ENCODE measurements around the gene RRP9.
A peak's percentile ranks its signal among the peaks of the same experiment; 100 is the strongest.

The RRP9 gene

DNA sequence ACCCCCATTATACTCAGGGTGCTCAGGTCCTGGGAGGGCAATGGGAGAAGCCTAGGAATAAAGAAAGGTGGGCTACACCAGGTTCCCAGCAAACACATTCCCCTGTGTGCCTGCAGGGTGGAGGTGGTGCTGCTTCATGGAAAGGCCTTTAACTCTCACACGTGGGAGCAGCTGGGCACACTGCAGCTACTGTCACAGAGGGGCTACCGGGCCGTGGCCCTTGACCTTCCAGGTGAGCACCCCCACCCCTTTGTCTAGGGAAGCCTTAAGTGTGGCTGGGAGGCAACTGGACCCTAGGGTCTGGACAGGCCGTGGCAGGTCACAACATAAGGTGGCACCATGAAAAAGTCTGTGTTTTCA, 36.4 kb upstream of the RRP9 start:
- no peak overlapping the region for H3K4me3 ChIP-seq (ENCODE audit: low read depth, low read length)
- no peak for DNase-seq (ENCODE audit: low read depth)
- no peak for TF ChIP-seq POLR2A (IDR thresholded peaks at IDR 0.05; ENCODE audit: extremely low read depth, insufficient read length)
- TF ChIP-seq, protein P1, sequence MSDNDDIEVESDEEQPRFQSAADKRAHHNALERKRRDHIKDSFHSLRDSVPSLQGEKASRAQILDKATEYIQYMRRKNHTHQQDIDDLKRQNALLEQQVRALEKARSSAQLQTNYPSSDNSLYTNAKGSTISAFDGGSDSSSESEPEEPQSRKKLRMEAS (IDR thresholded peaks at IDR 0.05; ENCODE audit: low read depth, low read length), result no peak
- TF ChIP-seq MYC (IDR thresholded peaks at IDR 0.05; ENCODE audit: low read depth, low read length), result no peak
- TF ChIP-seq, protein P2, sequence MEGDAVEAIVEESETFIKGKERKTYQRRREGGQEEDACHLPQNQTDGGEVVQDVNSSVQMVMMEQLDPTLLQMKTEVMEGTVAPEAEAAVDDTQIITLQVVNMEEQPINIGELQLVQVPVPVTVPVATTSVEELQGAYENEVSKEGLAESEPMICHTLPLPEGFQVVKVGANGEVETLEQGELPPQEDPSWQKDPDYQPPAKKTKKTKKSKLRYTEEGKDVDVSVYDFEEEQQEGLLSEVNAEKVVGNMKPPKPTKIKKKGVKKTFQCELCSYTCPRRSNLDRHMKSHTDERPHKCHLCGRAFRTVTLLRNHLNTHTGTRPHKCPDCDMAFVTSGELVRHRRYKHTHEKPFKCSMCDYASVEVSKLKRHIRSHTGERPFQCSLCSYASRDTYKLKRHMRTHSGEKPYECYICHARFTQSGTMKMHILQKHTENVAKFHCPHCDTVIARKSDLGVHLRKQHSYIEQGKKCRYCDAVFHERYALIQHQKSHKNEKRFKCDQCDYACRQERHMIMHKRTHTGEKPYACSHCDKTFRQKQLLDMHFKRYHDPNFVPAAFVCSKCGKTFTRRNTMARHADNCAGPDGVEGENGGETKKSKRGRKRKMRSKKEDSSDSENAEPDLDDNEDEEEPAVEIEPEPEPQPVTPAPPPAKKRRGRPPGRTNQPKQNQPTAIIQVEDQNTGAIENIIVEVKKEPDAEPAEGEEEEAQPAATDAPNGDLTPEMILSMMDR (IDR thresholded peaks at IDR 0.05; ENCODE audit: low read depth, low read length), result no peak

DNA sequence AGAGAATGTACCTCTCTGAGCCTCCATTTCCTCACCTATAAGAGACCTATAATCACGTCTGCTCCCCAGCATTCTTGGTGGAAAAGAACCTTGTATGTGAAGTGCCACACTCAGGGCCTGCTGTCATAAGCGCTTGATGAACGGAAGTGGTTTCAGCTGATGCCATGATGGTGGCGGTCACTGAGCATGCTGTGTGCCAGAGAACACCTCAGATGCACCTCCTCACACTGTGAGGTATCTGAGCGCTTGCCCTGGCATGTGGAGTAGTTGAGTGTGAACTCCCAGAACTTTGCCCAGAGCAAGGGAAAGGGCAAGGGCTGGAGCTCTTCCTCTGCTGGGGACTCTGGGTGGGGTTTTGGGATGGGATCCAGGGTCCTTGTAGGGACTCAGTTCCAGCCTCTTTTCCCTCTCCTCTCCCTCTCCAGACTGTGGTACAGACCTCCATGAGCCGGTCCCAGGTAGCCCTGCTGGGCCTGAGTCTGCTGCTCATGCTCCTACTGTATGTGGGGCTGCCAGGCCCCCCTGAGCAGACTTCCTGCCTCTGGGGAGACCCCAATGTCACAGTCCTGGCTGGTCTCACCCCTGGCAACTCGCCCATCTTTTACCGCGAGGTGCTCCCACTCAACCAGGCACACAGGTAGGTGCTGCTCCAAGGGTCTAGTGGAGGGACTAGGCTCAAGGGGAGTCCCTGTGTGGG, 35.9 kb upstream of the RRP9 start:
- no peak overlapping the region for H3K4me3 ChIP-seq (ENCODE audit: low read depth, low read length)
- TF ChIP-seq POLR2A (IDR thresholded peaks at IDR 0.05; ENCODE audit: extremely low read depth, insufficient read length) (no peak), MYC (IDR thresholded peaks at IDR 0.05; ENCODE audit: low read depth, low read length) (no peak)
- TF ChIP-seq, protein P1 (IDR thresholded peaks at IDR 0.05; ENCODE audit: low read depth, low read length), result no peak
- TF ChIP-seq, protein P2 (IDR thresholded peaks at IDR 0.05; ENCODE audit: low read depth, low read length), result no peak
- DNase-seq (ENCODE audit: low read depth), result no peak

DNA sequence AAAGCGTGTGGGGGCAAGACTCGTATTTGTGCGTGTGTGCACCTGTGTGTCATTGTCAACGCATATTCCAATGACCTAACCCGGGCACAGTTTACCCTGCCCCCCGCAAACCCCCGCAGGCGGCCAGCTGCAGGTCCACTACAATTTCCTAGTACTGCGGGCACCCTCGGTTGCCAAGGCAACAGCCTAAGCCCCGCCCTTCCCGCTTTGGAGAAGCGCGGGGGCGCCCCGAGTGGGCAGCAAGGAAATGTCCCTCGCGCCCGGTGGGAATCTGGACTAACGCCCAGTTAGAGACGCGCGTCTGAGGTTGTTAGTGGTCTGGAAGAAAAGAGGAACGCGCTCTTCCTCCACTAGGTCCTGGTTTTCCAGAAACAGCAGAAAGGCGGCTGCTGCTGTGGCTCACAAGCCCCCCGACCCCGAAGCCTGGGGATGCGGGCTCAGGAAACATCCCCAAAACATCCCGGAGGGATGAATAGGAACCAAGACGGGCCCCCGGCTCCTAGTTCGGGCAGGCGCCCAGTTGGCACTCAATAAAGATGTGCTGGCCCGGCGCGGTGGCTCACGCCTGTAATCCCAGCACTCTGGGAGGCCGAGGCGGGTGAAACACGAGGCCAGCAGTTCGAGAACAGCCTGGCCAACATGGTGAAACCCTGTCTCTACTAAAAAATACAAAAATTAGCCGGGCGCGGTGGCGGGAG, 34.3 kb upstream of the RRP9 start:
- TF ChIP-seq, protein P2 (IDR thresholded peaks at IDR 0.05; ENCODE audit: low read depth, low read length), result peak; percentile 14
- TF ChIP-seq, protein P1 (IDR thresholded peaks at IDR 0.05; ENCODE audit: low read depth, low read length), result no peak
- TF ChIP-seq MYC (IDR thresholded peaks at IDR 0.05; ENCODE audit: low read depth, low read length) (no peak), POLR2A (IDR thresholded peaks at IDR 0.05; ENCODE audit: extremely low read depth, insufficient read length) (no peak)
- H3K4me3 ChIP-seq (ENCODE audit: low read depth, low read length), result peak overlapping the region; percentile 84
- DNase-seq (ENCODE audit: low read depth), result peak; percentile 50

DNA sequence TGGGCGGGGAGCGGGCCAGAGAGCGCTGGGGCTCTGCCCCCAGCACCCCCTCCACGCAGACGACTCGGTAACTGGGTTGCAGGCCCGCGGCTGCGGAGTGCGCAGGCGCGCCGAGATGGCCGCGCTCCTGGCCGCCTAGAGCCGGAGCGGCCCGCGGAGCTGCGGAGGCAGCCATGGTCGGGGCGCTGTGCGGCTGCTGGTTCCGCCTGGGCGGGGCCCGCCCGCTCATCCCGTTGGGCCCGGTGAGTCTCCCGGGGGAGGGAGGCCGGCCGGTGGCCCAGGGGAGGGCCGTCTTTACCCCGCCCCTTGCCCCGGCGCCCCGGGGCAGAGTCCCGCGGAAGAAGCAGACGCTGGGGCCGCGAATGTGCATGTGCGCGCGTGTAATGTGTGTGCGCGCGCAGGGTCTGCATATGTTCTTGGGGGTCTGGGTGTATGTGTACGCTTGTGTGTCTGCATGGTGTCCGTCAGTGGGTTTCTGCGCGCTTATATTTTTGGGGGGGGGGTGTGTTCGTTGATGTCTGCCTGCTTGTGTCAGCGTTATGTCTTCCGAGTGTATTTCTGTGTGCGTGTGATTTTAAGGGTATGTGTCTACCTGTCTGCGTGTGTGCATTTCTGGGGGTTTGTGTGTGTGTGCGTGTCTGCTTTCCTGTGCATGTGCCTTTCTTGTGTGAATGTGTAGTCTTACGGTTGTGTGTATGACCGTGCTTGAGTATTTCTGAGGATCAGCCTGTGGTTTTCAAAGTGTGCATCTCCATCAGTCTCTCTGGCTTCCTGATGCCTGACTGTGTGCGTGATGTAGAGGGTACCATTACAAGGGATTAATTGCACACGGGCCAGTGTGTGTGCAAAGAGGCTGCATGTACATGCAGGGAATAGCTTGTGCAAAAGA, 33.5 kb upstream of the RRP9 start, which contains the start of gene ABHD14A:
TSS of gene ABHD14A (plus strand) at position 102 of the 889 bp plus-strand sequence. CDS start at position 174, 72 bp downstream.
- peak within 1 kb of the TSS; percentile 84 for H3K4me3 ChIP-seq (ENCODE audit: low read depth, low read length)
- peak; percentile 78 for DNase-seq (ENCODE audit: low read depth)
- TF ChIP-seq, protein P1 (IDR thresholded peaks at IDR 0.05; ENCODE audit: low read depth, low read length), result no peak
- TF ChIP-seq MYC (IDR thresholded peaks at IDR 0.05; ENCODE audit: low read depth, low read length) (peak; percentile 21), POLR2A (IDR thresholded peaks at IDR 0.05; ENCODE audit: extremely low read depth, insufficient read length) (peak; percentile 74)

DNA sequence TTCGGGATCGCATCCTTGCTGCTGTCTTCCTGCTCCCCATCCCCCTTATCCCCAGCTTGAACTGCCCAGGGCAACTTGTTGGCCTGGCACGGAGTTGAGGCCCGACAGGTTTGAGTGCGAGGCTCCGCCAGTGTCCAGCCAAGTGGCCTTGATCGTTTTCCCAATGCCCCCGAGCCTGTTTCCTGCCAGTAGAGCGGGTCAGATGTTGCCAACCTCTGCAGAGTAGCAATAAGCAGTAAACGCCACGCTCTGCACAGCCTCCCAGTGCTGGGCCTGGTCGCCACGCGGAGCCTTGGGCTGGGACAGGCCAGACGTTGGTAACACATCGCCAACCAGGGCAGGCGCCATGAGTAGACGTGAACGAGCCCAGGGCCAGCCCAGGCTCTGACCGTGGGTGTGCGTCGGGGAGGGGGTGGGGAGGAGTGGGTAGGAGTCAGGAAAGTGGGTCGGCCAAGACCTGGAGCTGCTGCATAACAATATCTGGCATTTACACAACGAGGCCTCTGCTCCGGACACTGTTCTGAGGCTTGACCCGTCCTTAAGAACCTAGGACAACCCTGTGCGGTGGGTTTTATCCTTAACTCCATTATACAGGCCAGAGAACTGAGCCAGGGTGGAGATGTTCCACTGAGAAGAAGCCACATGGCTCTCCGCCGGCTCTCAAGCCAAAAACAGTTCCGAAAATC, 32.7 kb upstream of the RRP9 start:
- TF ChIP-seq POLR2A (IDR thresholded peaks at IDR 0.05; ENCODE audit: extremely low read depth, insufficient read length), result no peak
- H3K4me3 ChIP-seq (ENCODE audit: low read depth, low read length), result peak overlapping the region; percentile 84
- DNase-seq (ENCODE audit: low read depth), result no peak

DNA sequence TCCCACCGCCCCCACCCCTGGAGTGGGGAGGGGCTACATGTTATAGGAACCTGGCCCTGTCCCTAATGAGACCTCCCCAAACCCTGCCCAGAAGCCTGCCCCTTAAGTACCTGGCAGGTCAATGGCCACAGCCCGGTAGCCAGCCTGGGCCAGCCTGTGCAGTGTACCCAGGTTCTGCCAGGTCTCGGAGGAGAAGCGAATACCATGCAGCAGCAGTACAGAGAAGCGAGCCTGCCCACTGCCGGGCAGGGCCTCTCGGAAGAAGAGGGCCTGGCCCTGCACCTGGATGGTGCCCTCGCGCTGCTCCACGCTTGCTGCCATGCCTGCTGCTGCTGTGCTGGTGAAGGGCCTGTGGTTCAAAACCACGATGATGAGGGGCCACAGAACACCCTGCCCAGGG, 29.6 kb upstream of the RRP9 start:
- TF ChIP-seq, protein P2 (IDR thresholded peaks at IDR 0.05; ENCODE audit: low read depth, low read length), result no peak
- TF ChIP-seq, protein P1 (IDR thresholded peaks at IDR 0.05; ENCODE audit: low read depth, low read length), result no peak
- TF ChIP-seq MYC (IDR thresholded peaks at IDR 0.05; ENCODE audit: low read depth, low read length) (no peak), POLR2A (IDR thresholded peaks at IDR 0.05; ENCODE audit: extremely low read depth, insufficient read length) (no peak)
- no peak for DNase-seq (ENCODE audit: low read depth)
- H3K4me3 ChIP-seq (ENCODE audit: low read depth, low read length), result no peak overlapping the region
